ENCODE results near the gene STK35.

The STK35 gene

DNA sequence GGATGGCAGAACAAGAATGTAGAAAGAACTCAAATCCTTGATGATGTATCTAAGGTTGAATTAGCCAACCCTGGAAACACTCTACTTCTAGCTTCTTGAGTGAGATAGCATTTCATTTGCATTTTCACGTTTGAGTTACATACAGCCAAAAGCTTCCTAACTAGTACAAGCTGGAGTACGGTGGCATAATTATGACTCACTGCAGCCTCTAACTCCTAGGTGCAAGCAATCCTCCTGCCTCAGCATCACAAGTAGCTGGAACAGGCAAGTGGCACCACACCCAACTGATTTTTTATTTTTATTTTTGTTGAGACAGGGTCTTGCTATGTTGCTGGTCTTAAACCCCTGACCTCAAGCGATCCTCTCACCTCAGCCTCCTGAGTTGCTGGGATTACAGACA is 36.5 kb upstream of the STK35 start:
- Histone ChIP-seq H3K36me3 (no peaks in the 10 kb centered on the region), H3K4me3 (ENCODE audit: low read depth, low read length) (no peak overlapping the region), H3K27me3 (no peaks in the 10 kb centered on the region), H3K9me3 (no peaks in the 10 kb centered on the region), H3K4me1 (no peaks in the 10 kb centered on the region)
- TF ChIP-seq, protein P1, sequence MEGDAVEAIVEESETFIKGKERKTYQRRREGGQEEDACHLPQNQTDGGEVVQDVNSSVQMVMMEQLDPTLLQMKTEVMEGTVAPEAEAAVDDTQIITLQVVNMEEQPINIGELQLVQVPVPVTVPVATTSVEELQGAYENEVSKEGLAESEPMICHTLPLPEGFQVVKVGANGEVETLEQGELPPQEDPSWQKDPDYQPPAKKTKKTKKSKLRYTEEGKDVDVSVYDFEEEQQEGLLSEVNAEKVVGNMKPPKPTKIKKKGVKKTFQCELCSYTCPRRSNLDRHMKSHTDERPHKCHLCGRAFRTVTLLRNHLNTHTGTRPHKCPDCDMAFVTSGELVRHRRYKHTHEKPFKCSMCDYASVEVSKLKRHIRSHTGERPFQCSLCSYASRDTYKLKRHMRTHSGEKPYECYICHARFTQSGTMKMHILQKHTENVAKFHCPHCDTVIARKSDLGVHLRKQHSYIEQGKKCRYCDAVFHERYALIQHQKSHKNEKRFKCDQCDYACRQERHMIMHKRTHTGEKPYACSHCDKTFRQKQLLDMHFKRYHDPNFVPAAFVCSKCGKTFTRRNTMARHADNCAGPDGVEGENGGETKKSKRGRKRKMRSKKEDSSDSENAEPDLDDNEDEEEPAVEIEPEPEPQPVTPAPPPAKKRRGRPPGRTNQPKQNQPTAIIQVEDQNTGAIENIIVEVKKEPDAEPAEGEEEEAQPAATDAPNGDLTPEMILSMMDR (IDR thresholded peaks at IDR 0.05; ENCODE audit: low read depth, low read length): no peak
- no peak for DNase-seq

DNA sequence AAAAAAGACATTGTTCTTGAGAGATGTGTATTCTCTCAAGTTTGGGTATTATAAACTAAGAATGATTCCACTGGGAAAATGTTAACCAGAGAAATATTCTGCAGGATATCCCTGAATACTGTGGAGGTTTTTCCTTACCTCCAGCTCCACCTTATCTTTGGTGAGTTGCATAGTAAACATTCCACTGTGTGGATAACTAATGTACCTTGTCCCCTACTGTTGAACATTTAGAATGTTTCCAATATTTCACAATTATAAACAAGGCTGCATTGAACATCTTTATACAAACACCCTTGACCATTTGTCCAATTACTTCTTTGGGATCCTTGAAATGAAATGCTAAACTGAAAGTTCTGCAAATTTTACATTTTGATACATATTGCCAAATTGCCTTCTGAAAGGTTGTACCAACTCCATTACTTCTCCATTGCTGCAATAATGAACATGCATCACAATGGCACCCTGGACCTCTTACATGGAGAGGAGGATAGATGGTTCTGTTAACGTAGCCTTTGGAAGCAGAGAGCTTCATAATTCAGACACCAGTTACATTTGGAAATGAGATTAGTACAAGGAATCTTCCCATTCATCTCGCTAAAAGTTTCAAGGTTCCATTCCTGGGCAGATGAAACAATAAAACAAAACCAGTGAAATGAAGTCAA is 35.0 kb upstream of the STK35 start:
- TF ChIP-seq, protein P1 (IDR thresholded peaks at IDR 0.05; ENCODE audit: low read depth, low read length): no peak
- Histone ChIP-seq H3K4me3 (ENCODE audit: low read depth, low read length) (no peak overlapping the region), H3K27me3 (no peaks in the 10 kb centered on the region), H3K9me3 (no peaks in the 10 kb centered on the region), H3K4me1 (no peaks in the 10 kb centered on the region), H3K36me3 (no peaks in the 10 kb centered on the region)
- no peak for DNase-seq

DNA sequence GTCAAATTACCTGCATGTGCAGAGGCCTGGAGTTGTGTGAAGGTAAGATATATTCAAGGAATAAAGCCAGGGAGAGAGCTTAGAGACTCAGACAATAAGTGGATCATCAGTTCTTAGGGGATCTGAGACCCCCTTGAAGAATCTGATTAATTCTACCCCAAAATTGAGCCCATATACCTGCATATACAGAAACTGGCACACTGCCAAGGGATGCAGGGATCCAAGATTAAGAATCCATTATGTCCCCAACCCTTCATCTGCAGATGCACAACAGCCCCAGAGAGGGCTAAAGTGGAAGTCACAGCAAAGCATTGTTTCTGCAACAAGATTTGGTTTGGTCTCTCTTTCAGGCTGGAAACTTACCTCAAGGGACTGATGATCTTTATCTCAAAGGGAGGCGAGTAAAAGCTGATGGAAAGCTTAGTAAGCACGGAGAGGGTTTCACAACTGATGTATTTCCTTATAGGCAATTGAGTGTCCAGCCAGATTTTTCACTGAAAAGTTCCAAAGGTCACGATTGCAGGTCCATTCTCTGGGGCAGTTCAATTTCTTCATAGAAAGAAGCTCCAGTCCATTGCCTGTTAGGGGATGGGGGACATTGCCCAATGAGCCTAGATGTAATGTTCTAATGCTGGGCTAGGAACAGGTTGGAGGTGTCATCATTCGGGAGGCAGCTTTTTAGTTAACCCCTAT is 20.9 kb upstream of the STK35 start:
- TF ChIP-seq, protein P1 (IDR thresholded peaks at IDR 0.05; ENCODE audit: low read depth, low read length): no peak
- no peak for DNase-seq

DNA sequence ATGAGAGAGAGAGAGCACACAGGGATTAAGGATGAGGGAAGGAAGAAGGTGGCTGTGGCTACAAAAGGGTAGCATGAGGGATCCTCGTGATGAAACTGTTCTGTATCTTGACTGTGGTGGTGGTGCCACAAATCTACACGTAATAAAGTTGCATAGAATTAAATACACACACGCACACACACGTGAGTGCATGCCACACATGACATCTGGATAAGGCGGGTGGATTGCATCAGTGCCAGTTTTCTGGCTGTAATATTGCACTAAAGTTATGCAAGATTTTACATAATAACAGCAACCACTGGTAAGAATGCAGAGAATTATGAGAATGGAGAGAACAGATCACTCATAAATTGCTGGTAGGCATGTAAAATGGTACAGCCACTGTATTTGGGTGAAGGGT is 16.9 kb upstream of the STK35 start:
- H3K27me3 ChIP-seq: 0 out of 2 replicates have a peak, but pooled peaks cover 2% of the 10 kb centered on the region
- no peaks in the 10 kb centered on the region for H3K4me1 ChIP-seq
- no peak overlapping the region for H3K4me3 ChIP-seq (ENCODE audit: low read depth, low read length)
- H3K9me3 ChIP-seq: no peaks in the 10 kb centered on the region
- H3K36me3 ChIP-seq: no peaks in the 10 kb centered on the region
- TF ChIP-seq, protein P1 (IDR thresholded peaks at IDR 0.05; ENCODE audit: low read depth, low read length): no peak
- no peak for DNase-seq

More for the DNA sequence above, 20.9 kb upstream of the STK35 start:
- Histone ChIP-seq H3K27me3 (0 out of 2 replicates have a peak, but pooled peaks cover 2% of the 10 kb centered on the region), H3K4me1 (no peaks in the 10 kb centered on the region), H3K4me3 (ENCODE audit: low read depth, low read length) (no peak overlapping the region), H3K36me3 (no peaks in the 10 kb centered on the region), H3K9me3 (no peaks in the 10 kb centered on the region)

DNA sequence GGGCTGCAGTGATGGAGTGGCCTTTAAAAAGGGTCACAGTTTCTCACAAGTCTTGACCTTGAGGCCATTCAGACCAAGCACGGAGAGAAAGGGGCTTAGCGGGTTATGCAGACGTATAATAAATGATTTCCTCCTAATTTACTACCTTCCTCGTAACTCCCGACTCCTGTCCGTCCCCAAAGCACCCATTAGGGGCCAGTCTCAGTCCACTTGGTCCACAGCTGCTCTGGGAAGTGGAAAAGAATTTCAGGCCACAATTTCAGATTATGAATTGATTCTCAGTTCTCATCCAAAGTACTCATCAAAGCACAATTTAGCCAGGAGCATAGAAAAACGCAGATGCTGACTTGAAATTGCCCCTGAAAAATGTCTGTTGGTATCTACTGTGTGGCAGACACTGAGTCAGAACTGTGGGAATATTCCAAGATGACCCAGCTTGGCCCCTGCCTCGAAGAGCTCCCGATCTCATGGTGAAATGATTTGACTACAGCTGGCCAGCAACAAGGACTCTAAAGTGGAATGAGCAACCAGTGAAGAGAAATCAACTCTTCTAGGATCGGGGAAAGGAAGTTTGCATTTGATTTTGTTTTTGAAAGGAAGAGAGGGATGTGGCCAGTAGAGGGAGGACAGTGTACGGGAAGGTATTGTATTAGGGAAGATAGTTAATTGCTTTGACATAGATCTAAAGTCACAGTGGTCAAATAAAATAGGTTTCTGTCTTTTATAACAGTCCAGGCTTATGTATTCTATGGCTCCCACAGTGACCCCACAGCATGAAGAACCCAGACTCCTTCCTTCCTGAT is 15.2 kb upstream of the STK35 start:
- Histone ChIP-seq H3K9me3 (no peaks in the 10 kb centered on the region), H3K36me3 (no peaks in the 10 kb centered on the region), H3K4me3 (ENCODE audit: low read depth, low read length) (no peak overlapping the region), H3K27me3 (0 out of 2 replicates have a peak, but pooled peaks cover 2% of the 10 kb centered on the region), H3K4me1 (no peaks in the 10 kb centered on the region)
- TF ChIP-seq, protein P1 (IDR thresholded peaks at IDR 0.05; ENCODE audit: low read depth, low read length): no peak
- DNase-seq: no peak
